ENCODE results near the gene OCA2.

The OCA2 gene

GRCh38 chr15:27817258-27817657, 281.9 kb downstream of the OCA2 start:
- no peak for DNase-seq (ENCODE audit: low read depth)

GRCh38 chr15:27816790-27817189, 282.3 kb downstream of the OCA2 start:
- no peak for DNase-seq (ENCODE audit: low read depth)

GRCh38 chr15:27815035-27815434, 284.1 kb downstream of the OCA2 start:
- no peak for DNase-seq (ENCODE audit: low read depth)

GRCh38 chr15:27813139-27813538, 286.0 kb downstream of the OCA2 start:
- DNase-seq (ENCODE audit: low read depth) = no peak

GRCh38 chr15:27808182-27808581, 290.9 kb downstream of the OCA2 start:
- DNase-seq (ENCODE audit: low read depth) = no peak

GRCh38 chr15:27807335-27807734, 291.8 kb downstream of the OCA2 start:
- DNase-seq (ENCODE audit: low read depth) = no peak

GRCh38 chr15:27806396-27806795, 292.7 kb downstream of the OCA2 start:
- DNase-seq (ENCODE audit: low read depth) = no peak

- DNase-seq (ENCODE audit: low read depth) = no peak
Observed at GRCh38 chr15:27805261-27806220, 293.6 kb downstream of the OCA2 start.

GRCh38 chr15:27804569-27805260, 294.4 kb downstream of the OCA2 start:
- DNase-seq (ENCODE audit: low read depth) = no peak

GRCh38 chr15:27798807-27799206, 300.3 kb downstream of the OCA2 start:
- no peak for DNase-seq (ENCODE audit: low read depth)

GRCh38 chr15:27797765-27798164, 301.4 kb downstream of the OCA2 start:
- no peak for DNase-seq (ENCODE audit: low read depth)

- DNase-seq (ENCODE audit: low read depth) = no peak
Observed at GRCh38 chr15:27796405-27797320, 302.5 kb downstream of the OCA2 start.

GRCh38 chr15:27792756-27793264, 306.3 kb downstream of the OCA2 start:
- DNase-seq (ENCODE audit: low read depth) = no peak

GRCh38 chr15:27790270-27790669, 308.8 kb downstream of the OCA2 start:
- DNase-seq (ENCODE audit: low read depth) = no peak

GRCh38 chr15:27787931-27788330, 311.2 kb downstream of the OCA2 start:
- no peak for DNase-seq (ENCODE audit: low read depth)

GRCh38 chr15:27784107-27784506, 315.0 kb downstream of the OCA2 start:
- DNase-seq (ENCODE audit: low read depth) = no peak

- no peak for DNase-seq (ENCODE audit: low read depth)
Observed at GRCh38 chr15:27783678-27784077, 315.4 kb downstream of the OCA2 start.

- DNase-seq (ENCODE audit: low read depth) = no peak
Observed at GRCh38 chr15:27782125-27782524, 317.0 kb downstream of the OCA2 start.

GRCh38 chr15:27776501-27776900, 322.6 kb downstream of the OCA2 start:
- no peak for DNase-seq (ENCODE audit: low read depth)

- no peak for DNase-seq (ENCODE audit: low read depth)
Observed at GRCh38 chr15:27774638-27775037, 324.5 kb downstream of the OCA2 start.

GRCh38 chr15:27774191-27774590, 324.9 kb downstream of the OCA2 start:
- no peak for DNase-seq (ENCODE audit: low read depth)

- no peak for DNase-seq (ENCODE audit: low read depth)
Observed at GRCh38 chr15:27771892-27772291, 327.2 kb downstream of the OCA2 start.

Data from non-pigmented ciliary epithelial cell (primary cell).